Brain microvascular endothelial cell (primary cell): ENCODE measurements around the gene SOX1.

ENCODE experiments used
- DNase-seq: peaks from one replicate; pipeline ENCODE4 v3.0.0-alpha.2; 2020
- H3K27ac ChIP-seq: fragments of 250-450 bp; sonication (Bioruptor Pico); 2 replicates; pipeline ENCODE4 v1.5.1; 2020; ENCODE audit warnings: mild to moderate bottlenecking, moderate library complexity
- H3K27me3 ChIP-seq: fragments of 250-450 bp; sonication (Bioruptor Pico); replicated peaks from 2 replicates; pipeline ENCODE4 v1.5.1; 2020; ENCODE audit warnings: mild to moderate bottlenecking
- H3K36me3 ChIP-seq: fragments of 250-450 bp; sonication (Bioruptor Pico); replicated peaks from 2 replicates; pipeline ENCODE4 v1.5.1; 2020; ENCODE audit warnings: mild to moderate bottlenecking
- H3K4me3 ChIP-seq: 2 replicates; pipeline ENCODE4 v1.5.1; 2011; ENCODE audit warnings: low read depth, mild to moderate bottlenecking, control low read depth, low read length, moderate library complexity
- CTCF ChIP-seq: IDR thresholded peaks from 2 replicates; pipeline ENCODE4 v1.5.1; 2011; ENCODE audit warnings: low read depth, mild to moderate bottlenecking, moderate library complexity, low read length, control low read depth, inconsistent platforms; ENCODE audit errors: missing control alignments
- in situ Hi-C: cut with HindIII; loops from 2 replicates; pipeline ENCODE4 v1.10.0; 2017; ENCODE audit warnings: low sequenced_read_pairs, low pct_ligation_motif_present

Gene SOX1

GRCh38 chr13:112077729-112078128, 10.8 kb downstream of the SOX1 start:
- in situ Hi-C loops = no loop called here
- no peak for DNase-seq
- Histone ChIP-seq H3K27ac (no peak overlapping the region), H3K4me3 (no peak overlapping the region), H3K27me3 (peaks cover 18% of the 10 kb centered on the region), H3K36me3 (no peaks in the 10 kb centered on the region)
- no peak for TF ChIP-seq CTCF

DNA sequence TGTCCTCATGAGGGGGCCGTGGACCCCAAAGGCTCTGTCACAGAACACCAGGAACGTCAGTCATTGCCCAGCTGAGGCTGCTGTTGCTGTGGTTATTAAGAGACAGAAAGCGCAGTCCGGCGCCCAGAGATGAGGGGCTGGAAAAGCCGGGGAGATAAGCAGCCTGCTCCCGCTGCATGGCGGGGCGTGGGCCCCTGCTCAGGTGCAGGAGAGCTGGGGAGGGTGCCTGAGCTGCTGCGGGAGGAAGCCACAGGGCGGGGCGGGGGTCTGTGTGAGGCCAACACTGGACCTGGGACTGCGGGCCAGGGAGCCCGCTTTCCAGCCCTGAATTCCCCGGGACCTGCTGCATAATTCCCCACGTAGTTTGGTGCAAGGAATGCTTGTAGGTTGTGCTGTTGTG, 11.3 kb downstream of the SOX1 start:
- no peak for TF ChIP-seq CTCF
- Histone ChIP-seq H3K27ac (no peak overlapping the region), H3K27me3 (peaks cover 14% of the 10 kb centered on the region), H3K36me3 (no peaks in the 10 kb centered on the region), H3K4me3 (no peak overlapping the region)
- in situ Hi-C loops = no loop called here
- DNase-seq = no peak

DNA sequence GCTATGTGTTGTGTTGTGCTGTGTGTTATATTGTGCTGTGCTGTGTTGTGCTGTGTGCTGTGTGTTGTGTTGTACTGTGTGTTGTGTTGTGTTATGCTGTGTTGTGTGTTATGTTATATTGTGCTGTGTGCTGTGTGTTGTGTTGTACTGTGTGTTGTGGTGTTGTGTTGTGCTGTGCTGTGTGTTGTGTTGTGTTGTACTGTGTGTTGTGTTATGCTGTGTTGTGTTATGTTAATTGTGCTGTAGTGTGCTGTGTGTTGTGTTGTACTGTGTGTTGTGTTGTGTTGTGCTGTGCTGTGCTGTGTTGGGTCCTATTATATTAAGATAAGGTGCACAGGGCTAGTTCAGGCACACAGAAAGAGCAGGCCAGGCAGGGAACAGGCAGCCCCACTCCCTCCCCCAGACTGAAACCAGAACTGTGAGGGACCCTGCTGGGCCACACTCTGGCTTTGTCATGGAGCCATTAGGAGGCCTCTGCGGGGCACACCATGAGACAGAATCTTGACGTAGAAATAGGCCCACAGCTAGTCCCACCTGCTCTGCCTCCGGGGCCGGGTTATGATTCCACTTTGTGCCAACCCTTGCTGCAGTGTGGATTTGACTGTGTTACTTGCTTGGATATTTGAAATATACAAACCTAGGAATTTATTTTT, 12.1 kb downstream of the SOX1 start:
- no peak overlapping the region for H3K4me3 ChIP-seq
- in situ Hi-C loops = no loop called here
- no peak for DNase-seq
- no peak for TF ChIP-seq CTCF
- H3K36me3 ChIP-seq = no peaks in the 10 kb centered on the region
- peaks cover 8% of the 10 kb centered on the region for H3K27me3 ChIP-seq
- H3K27ac ChIP-seq = no peak overlapping the region

GRCh38 chr13:112079696-112080095, 12.7 kb downstream of the SOX1 start:
- Histone ChIP-seq H3K27ac (no peak overlapping the region), H3K27me3 (peaks cover 2% of the 10 kb centered on the region)
- in situ Hi-C loops = no loop called here

GRCh38 chr13:112083971-112084370, 17.0 kb downstream of the SOX1 start:
- in situ Hi-C loops = no loop called here
- no peak overlapping the region for H3K27ac ChIP-seq
- H3K4me3 ChIP-seq = no peak overlapping the region
- DNase-seq = no peak
- no peaks in the 10 kb centered on the region for H3K36me3 ChIP-seq
- TF ChIP-seq CTCF = no peak
- no peaks in the 10 kb centered on the region for H3K27me3 ChIP-seq

More at GRCh38 chr13:112079696-112080095, 12.7 kb downstream of the SOX1 start:
- Histone ChIP-seq H3K4me3 (no peak overlapping the region), H3K36me3 (no peaks in the 10 kb centered on the region)
- TF ChIP-seq CTCF = no peak
- peak; percentile 35 for DNase-seq

- Histone ChIP-seq H3K4me3 (no peak overlapping the region), H3K36me3 (no peaks in the 10 kb centered on the region), H3K27ac (no peak overlapping the region), H3K27me3 (no peaks in the 10 kb centered on the region)
- TF ChIP-seq CTCF = no peak
- in situ Hi-C loops = no loop called here
- no peak for DNase-seq
Measured at GRCh38 chr13:112092453-112092852, 25.5 kb downstream of the SOX1 start.
